ENCODE measurements around the gene HLA-DQB1.
A peak's percentile ranks its signal among the peaks of the same experiment; 100 is the strongest.

Gene HLA-DQB1

DNA sequence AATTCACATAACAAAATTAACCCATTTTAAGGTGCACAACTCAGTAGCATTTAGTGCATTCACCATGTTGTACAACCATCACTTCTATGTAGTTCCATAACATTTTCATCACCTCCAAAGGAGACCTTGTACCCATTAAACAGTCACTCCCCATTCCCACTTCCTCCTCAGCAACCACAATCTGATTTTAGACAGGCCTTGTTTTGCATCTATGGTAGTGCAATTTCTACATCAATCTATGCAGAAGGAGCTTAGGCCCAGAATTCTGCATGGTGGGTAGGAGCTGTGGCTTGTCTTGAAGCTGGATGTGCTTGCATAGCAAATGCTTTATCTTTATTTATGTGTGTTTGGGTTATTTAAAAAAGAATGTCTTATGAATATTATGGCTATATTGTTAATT lies 42.8 kb downstream of the HLA-DQB1 start:
- H3K9me3 ChIP-seq (ENCODE audit: insufficient read depth, low read length, severe bottlenecking), result no peaks in the 10 kb centered on the region
- ATAC-seq (ENCODE audit: insufficient read depth, low read depth), result no peak
- H3K4me3 ChIP-seq (ENCODE audit: low read depth in 1 of 2, low read length in 2 of 2), result no peak overlapping the region
- no peaks in the 10 kb centered on the region for H3K36me3 ChIP-seq (ENCODE audit: insufficient read depth, low read length)
- no peaks in the 10 kb centered on the region for H3K79me2 ChIP-seq (ENCODE audit: insufficient read depth, low read length)
- no peak overlapping the region for H3K27ac ChIP-seq (ENCODE audit: low read length)
- H3K9ac ChIP-seq (ENCODE audit: low read depth, low read length), result no peak overlapping the region
- no peak for TF ChIP-seq EZH2 (IDR thresholded peaks at IDR 0.05; ENCODE audit: borderline replicate concordance, low read depth, low read length, severe bottlenecking)
- TF ChIP-seq, protein P1, sequence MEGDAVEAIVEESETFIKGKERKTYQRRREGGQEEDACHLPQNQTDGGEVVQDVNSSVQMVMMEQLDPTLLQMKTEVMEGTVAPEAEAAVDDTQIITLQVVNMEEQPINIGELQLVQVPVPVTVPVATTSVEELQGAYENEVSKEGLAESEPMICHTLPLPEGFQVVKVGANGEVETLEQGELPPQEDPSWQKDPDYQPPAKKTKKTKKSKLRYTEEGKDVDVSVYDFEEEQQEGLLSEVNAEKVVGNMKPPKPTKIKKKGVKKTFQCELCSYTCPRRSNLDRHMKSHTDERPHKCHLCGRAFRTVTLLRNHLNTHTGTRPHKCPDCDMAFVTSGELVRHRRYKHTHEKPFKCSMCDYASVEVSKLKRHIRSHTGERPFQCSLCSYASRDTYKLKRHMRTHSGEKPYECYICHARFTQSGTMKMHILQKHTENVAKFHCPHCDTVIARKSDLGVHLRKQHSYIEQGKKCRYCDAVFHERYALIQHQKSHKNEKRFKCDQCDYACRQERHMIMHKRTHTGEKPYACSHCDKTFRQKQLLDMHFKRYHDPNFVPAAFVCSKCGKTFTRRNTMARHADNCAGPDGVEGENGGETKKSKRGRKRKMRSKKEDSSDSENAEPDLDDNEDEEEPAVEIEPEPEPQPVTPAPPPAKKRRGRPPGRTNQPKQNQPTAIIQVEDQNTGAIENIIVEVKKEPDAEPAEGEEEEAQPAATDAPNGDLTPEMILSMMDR (IDR thresholded peaks at IDR 0.05; ENCODE audit: borderline replicate concordance, extremely low read depth, low read length, poor library complexity, severe bottlenecking), result no peak
- peaks cover 27% of the 10 kb centered on the region for H3K4me1 ChIP-seq (ENCODE audit: insufficient read depth, low read length)
- H4K20me1 ChIP-seq (ENCODE audit: insufficient read depth, low read length), result no peaks in the 10 kb centered on the region
- no peak for DNase-seq
- H2AFZ ChIP-seq (ENCODE audit: low read depth, low read length), result no peak overlapping the region
- H3K4me2 ChIP-seq (ENCODE audit: insufficient read depth, low read length), result 0 out of 2 replicates have a peak overlapping the region, but pooled peaks have one; percentile 8
- H3K27me3 ChIP-seq (ENCODE audit: insufficient read depth, low read length, poor library complexity), result no peaks in the 10 kb centered on the region

DNA sequence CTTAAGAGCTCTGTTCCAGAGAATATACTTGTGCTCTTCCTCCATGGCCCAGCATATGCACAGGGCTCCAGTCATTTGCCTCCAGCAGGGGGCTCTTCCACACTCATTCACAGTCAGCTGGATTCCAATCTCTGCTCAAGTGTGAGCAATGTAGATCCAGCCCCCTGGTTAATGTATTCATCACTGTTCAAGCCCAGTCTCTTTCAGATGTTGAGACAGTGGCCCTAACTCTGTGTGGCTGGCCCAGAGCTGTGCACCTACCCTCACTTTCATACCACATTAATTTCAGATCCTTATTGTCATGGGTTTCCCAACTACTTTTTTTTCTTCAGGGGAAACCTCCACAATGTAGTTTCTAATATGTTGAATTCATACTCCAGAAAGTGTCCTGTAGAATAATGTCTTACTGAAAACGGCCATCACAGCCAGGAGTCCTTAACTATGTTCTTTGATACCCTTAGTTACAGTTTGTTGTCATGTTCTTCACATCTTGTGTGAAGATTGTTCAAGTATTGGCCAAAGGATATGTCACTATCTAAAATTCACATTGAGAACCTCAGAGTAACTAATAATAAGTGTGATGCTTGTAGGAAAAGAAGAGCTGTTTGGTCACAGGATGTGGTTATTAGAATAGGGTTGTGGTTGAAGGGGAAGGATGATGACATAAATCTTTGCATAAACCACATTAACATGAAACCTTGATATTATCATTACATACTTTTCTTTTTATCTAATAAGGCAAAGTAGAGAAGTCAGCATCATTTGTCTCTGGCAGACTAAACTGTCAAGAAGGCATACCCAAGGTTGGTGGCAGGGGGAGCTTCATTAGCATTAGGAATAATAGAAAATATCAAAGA lies 43.7 kb downstream of the HLA-DQB1 start:
- Histone ChIP-seq H3K4me1 (ENCODE audit: insufficient read depth, low read length) (peaks cover 27% of the 10 kb centered on the region), H3K36me3 (ENCODE audit: insufficient read depth, low read length) (no peaks in the 10 kb centered on the region), H3K79me2 (ENCODE audit: insufficient read depth, low read length) (no peaks in the 10 kb centered on the region), H3K9ac (ENCODE audit: low read depth, low read length) (no peak overlapping the region), H2AFZ (ENCODE audit: low read depth, low read length) (no peak overlapping the region), H4K20me1 (ENCODE audit: insufficient read depth, low read length) (no peaks in the 10 kb centered on the region), H3K4me2 (ENCODE audit: insufficient read depth, low read length) (peak overlapping the region; percentile 29; the same call in 1 of the 2 replicates), H3K4me3 (ENCODE audit: low read depth in 1 of 2, low read length in 2 of 2) (no peak overlapping the region), H3K9me3 (ENCODE audit: insufficient read depth, low read length, severe bottlenecking) (no peaks in the 10 kb centered on the region), H3K27ac (ENCODE audit: low read length) (peak overlapping the region; percentile 32; the same call in 1 of the 2 replicates), H3K27me3 (ENCODE audit: insufficient read depth, low read length, poor library complexity) (no peaks in the 10 kb centered on the region)
- DNase-seq, result peak; percentile 56
- ATAC-seq (ENCODE audit: insufficient read depth, low read depth), result peak; percentile 90
- TF ChIP-seq, protein P1 (IDR thresholded peaks at IDR 0.05; ENCODE audit: borderline replicate concordance, extremely low read depth, low read length, poor library complexity, severe bottlenecking), result peak; percentile 68
- TF ChIP-seq EZH2 (IDR thresholded peaks at IDR 0.05; ENCODE audit: borderline replicate concordance, low read depth, low read length, severe bottlenecking), result no peak

DNA sequence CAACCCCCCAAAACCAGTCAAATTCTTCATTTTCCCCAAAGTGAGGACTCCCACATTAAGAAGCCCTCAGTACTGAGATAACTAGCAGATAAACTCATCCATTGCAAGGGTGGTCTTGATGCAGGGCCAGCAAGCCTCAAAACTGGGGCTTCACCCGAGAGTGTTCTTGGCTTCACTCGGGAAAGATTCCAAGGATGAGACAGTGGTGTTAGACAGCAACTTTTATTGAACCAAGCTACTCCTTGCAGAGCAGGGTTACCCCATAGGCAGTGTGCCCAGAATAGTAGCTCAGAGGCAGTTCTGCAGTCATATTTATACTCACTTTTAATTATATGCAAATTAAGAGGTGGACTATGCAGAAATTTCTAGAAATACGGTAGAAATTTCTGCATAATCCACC lies 45.1 kb downstream of the HLA-DQB1 start:
- Histone ChIP-seq H3K27me3 (ENCODE audit: insufficient read depth, low read length, poor library complexity) (no peaks in the 10 kb centered on the region), H4K20me1 (ENCODE audit: insufficient read depth, low read length) (no peaks in the 10 kb centered on the region), H3K4me2 (ENCODE audit: insufficient read depth, low read length) (no peak overlapping the region), H3K27ac (ENCODE audit: low read length) (no peak overlapping the region), H3K9ac (ENCODE audit: low read depth, low read length) (no peak overlapping the region), H3K4me1 (ENCODE audit: insufficient read depth, low read length) (peaks cover 27% of the 10 kb centered on the region), H2AFZ (ENCODE audit: low read depth, low read length) (no peak overlapping the region), H3K79me2 (ENCODE audit: insufficient read depth, low read length) (no peaks in the 10 kb centered on the region), H3K36me3 (ENCODE audit: insufficient read depth, low read length) (no peaks in the 10 kb centered on the region), H3K4me3 (ENCODE audit: low read depth in 1 of 2, low read length in 2 of 2) (no peak overlapping the region), H3K9me3 (ENCODE audit: insufficient read depth, low read length, severe bottlenecking) (no peaks in the 10 kb centered on the region)
- no peak for DNase-seq
- ATAC-seq (ENCODE audit: insufficient read depth, low read depth), result no peak
- no peak for TF ChIP-seq EZH2 (IDR thresholded peaks at IDR 0.05; ENCODE audit: borderline replicate concordance, low read depth, low read length, severe bottlenecking)
- TF ChIP-seq, protein P1 (IDR thresholded peaks at IDR 0.05; ENCODE audit: borderline replicate concordance, extremely low read depth, low read length, poor library complexity, severe bottlenecking), result no peak

All from DND-41 (cell line).